CD4-positive, alpha-beta T cell (primary cell): ENCODE measurements around the gene PCSK2. TPM values are rescaled to one million over a fixed set of nuclear protein-coding genes. Genes with fewer than 3 reads are reported as not detected.

Source experiments
- ATAC-seq: fragments of 200-7000 bp; cut with Tn5 transposase; one replicate; pipeline ENCODE4 v1.10.0; 2022; ENCODE audit warnings: mild to moderate bottlenecking; ENCODE audit not compliant: poor library complexity
- CTCF ChIA-PET: fragments of 350-600 bp; sonication (Branson Sonifier 250); formaldehyde crosslinking; loops from one replicate; lab custom pipeline; 2021; ENCODE audit warnings: antibody characterized with exemption, inconsistent platforms; lab: Charles Lee
- POLR2A ChIA-PET: fragments of 350-600 bp; sonication (Branson Sonifier 250); formaldehyde crosslinking; loops from one replicate; lab custom pipeline; 2021; ENCODE audit warnings: antibody characterized with exemption, inconsistent platforms; lab: Charles Lee
- DNase-seq, 14 experiments: peaks; one replicate each; pipeline ENCODE4 v3.0.0-alpha.2; 2013 to 2020; ENCODE audit warnings: mixed read lengths in 2 of 14
- H3K27ac ChIP-seq, 2 donors: one replicate each; pipeline versions ENCODE4 v1.5.1 to v1.7.0; 2013; ENCODE audit warnings: low read length in 2 of 2, low read depth in 1 of 2, mild to moderate bottlenecking in 1 of 2
- H3K27me3 ChIP-seq, 2 experiments: 1 replicate in 1 of 2; 2 replicates in 1 of 2; pipeline versions ENCODE4 v1.6.1 to v1.7.0; 2013; ENCODE audit warnings: low read length in 2 of 2, control low read depth in 1 of 2, mild to moderate bottlenecking in 1 of 2, moderate library complexity in 1 of 2; ENCODE audit not compliant: insufficient read depth in 2 of 2, control insufficient read depth in 1 of 2
- H3K36me3 ChIP-seq: one replicate; pipeline ENCODE4 v1.6.1; 2013; ENCODE audit warnings: low read length, control low read depth; ENCODE audit not compliant: insufficient read depth
- H3K4me1 ChIP-seq: one replicate; pipeline ENCODE4 v1.6.1; 2013; ENCODE audit warnings: low read length, control low read depth; ENCODE audit not compliant: insufficient read depth
- H3K4me3 ChIP-seq: one replicate; pipeline ENCODE4 v1.5.1; 2013; ENCODE audit warnings: mild to moderate bottlenecking, low read length, moderate library complexity
- H3K9me3 ChIP-seq, 2 experiments: 1 replicate in 1 of 2; 2 replicates in 1 of 2; pipeline versions ENCODE4 v1.6.1 to v1.7.0; 2013; ENCODE audit warnings: low read length in 2 of 2, mild to moderate bottlenecking in 2 of 2, control low read depth in 1 of 2, moderate library complexity in 1 of 2; ENCODE audit not compliant: control insufficient read depth in 1 of 2, insufficient read depth in 1 of 2
- H3K27ac Mint-ChIP-seq: one replicate; pipeline ENCODE4 v1.8.0; 2020; ENCODE audit warnings: mixed read lengths
- H3K27me3 Mint-ChIP-seq: one replicate; pipeline ENCODE4 v1.8.0; 2021; ENCODE audit warnings: mixed read lengths
- H3K36me3 Mint-ChIP-seq: one replicate; pipeline ENCODE4 v1.8.0; 2021; ENCODE audit warnings: low read depth, mixed read lengths
- H3K4me1 Mint-ChIP-seq: one replicate; pipeline ENCODE4 v1.8.0; 2021; ENCODE audit warnings: low read depth, mixed read lengths
- H3K4me3 Mint-ChIP-seq: one replicate; pipeline ENCODE4 v1.8.0; 2020; ENCODE audit warnings: mild to moderate bottlenecking, mixed read lengths
- H3K9me3 Mint-ChIP-seq: one replicate; pipeline ENCODE4 v1.8.0; 2020; ENCODE audit warnings: mixed read lengths
- CTCF ChIP-seq: fragments of 200-600 bp; IDR thresholded peaks from one replicate; pipeline ENCODE4 v1.8.0; 2022; ENCODE audit warnings: antibody characterized with exemption, mild to moderate bottlenecking
- intact Hi-C, 2 experiments: fragments of 100-400 bp; cut with DNase I in 1 of 2; cut with micrococcal nuclease in 1 of 2; formaldehyde crosslinking; loops; one replicate each; pipeline versions ENCODE4 v1.15.1 to v1.9.0; 2023 to 2025; cut with DNase I, micrococcal nuclease
- total RNA-seq, 174 experiments: library from RNA in 2 of 174; stranded (reverse) in 2 of 174; gene quantifications; one replicate each; pipeline ENCODE4 v1.2.3 and lab custom pipeline; 2021 to 2026

PCSK2 gene
- total RNA-seq, 2 experiments from 2014 or later = not detected

- no peak overlapping the region for H3K4me3 ChIP-seq
- no peak for TF ChIP-seq CTCF
- ATAC-seq (no peak), DNase-seq (no peak)
- H3K36me3 ChIP-seq = no peaks in the 10 kb centered on the region
- H3K27ac Mint-ChIP-seq = no peak overlapping the region
- no peaks in the 10 kb centered on the region for H3K4me1 ChIP-seq
- peaks cover 28% of the 10 kb centered on the region for H3K27me3 Mint-ChIP-seq
- H3K9me3 ChIP-seq = no peaks in the 10 kb centered on the region
- no peaks in the 10 kb centered on the region for H3K9me3 Mint-ChIP-seq
- no peak overlapping the region for H3K4me3 Mint-ChIP-seq
- ChIA-PET CTCF (no interaction called here), POLR2A (no interaction called here)
- intact Hi-C loops = no loop called here
- no peaks in the 10 kb centered on the region for H3K4me1 Mint-ChIP-seq
- peaks cover 0 to 7% of the 10 kb centered on the region in 2 experiments for H3K27me3 ChIP-seq
- no peaks in the 10 kb centered on the region for H3K36me3 Mint-ChIP-seq
- H3K27ac ChIP-seq = no peak overlapping the region
Measured at GRCh38 chr20:17481661-17482060, 254.8 kb downstream of the PCSK2 start.

GRCh38 chr20:17482536-17482935 is 255.7 kb downstream of the PCSK2 start:
- intact Hi-C loops = no loop called here
- POLR2A ChIA-PET = no interaction called here
- no peak overlapping the region for H3K4me3 ChIP-seq
- no peaks in the 10 kb centered on the region for H3K4me1 ChIP-seq
- no peaks in the 10 kb centered on the region for H3K9me3 ChIP-seq
- no peak overlapping the region for H3K27ac ChIP-seq
- no peaks in the 10 kb centered on the region for H3K36me3 ChIP-seq
- Mint-ChIP-seq H3K36me3 (no peaks in the 10 kb centered on the region), H3K4me3 (no peak overlapping the region), H3K27ac (no peak overlapping the region), H3K4me1 (no peaks in the 10 kb centered on the region), H3K27me3 (peaks cover 28% of the 10 kb centered on the region), H3K9me3 (no peaks in the 10 kb centered on the region)
- CTCF ChIA-PET = interaction anchor here (0.6 kb wide), 1 partner anchor 248 kb away, joined by 3 read pairs; no protein-coding TSS in a partner anchor
- ATAC-seq (no peak), DNase-seq (no peak)
- H3K27me3 ChIP-seq = peaks cover 0 to 7% of the 10 kb centered on the region in 2 experiments
- no peak for TF ChIP-seq CTCF

GRCh38 chr20:17485017-17485416 is 258.2 kb downstream of the PCSK2 start:
- H3K27ac Mint-ChIP-seq = no peak overlapping the region
- Histone ChIP-seq H3K27me3 (peaks cover 0 to 7% of the 10 kb centered on the region in 2 experiments), H3K4me3 (no peak overlapping the region), H3K4me1 (no peaks in the 10 kb centered on the region), H3K27ac (no peak overlapping the region), H3K9me3 (no peaks in the 10 kb centered on the region), H3K36me3 (no peaks in the 10 kb centered on the region)
- peaks cover 28% of the 10 kb centered on the region for H3K27me3 Mint-ChIP-seq
- no peak for TF ChIP-seq CTCF
- no peak for DNase-seq
- ChIA-PET POLR2A (no interaction called here), CTCF (no interaction called here)
- H3K4me1 Mint-ChIP-seq = no peaks in the 10 kb centered on the region
- intact Hi-C loops = no loop called here
- H3K36me3 Mint-ChIP-seq = no peaks in the 10 kb centered on the region
- H3K9me3 Mint-ChIP-seq = no peaks in the 10 kb centered on the region
- H3K4me3 Mint-ChIP-seq = no peak overlapping the region
- ATAC-seq = no peak
